Measurements from ENCODE around the gene ORMDL2. TPM values are rescaled to one million over a fixed set of nuclear protein-coding genes. Genes with fewer than 3 reads are reported as not detected.

ORMDL2 gene
- total RNA-seq, 1 donor from 2014 or later = 58.6 TPM

Other genes with a start within 250 kb of the ORMDL2 start
- gene OR2AP1, start 245.6 kb upstream of the ORMDL2 start, total RNA-seq = 0.11 TPM in 1 of 2 replicates, not detected in the other
- not detected in 2 replicates for gene OR10P1, start 181.1 kb upstream of the ORMDL2 start, total RNA-seq
- gene ITGA7, start 110.1 kb upstream of the ORMDL2 start, total RNA-seq = 0.94 and 1.9 TPM in 2 replicates
- 72.3 and 73.9 TPM in 2 replicates for gene BLOC1S1, start 102.0 kb upstream of the ORMDL2 start, total RNA-seq
- 6.5 and 8.1 TPM in 2 replicates for gene RDH5, start 97.6 kb upstream of the ORMDL2 start, total RNA-seq
- 230 and 236 TPM in 2 replicates for gene CD63, start 89.0 kb upstream of the ORMDL2 start, total RNA-seq
- gene GDF11, start 74.9 kb upstream of the ORMDL2 start, total RNA-seq = 15.3 and 15.4 TPM in 2 replicates
- 78.3 and 82.2 TPM in 2 replicates for gene SARNP, start 317 bp upstream of the ORMDL2 start, total RNA-seq
- 34.8 and 35.2 TPM in 2 replicates for gene DNAJC14, start 11.5 kb downstream of the ORMDL2 start, total RNA-seq
- gene MMP19, start 24.9 kb downstream of the ORMDL2 start, total RNA-seq = not detected in 2 replicates
- 37.5 and 43.4 TPM in 2 replicates for gene PYM1, start 109.9 kb downstream of the ORMDL2 start, total RNA-seq
- gene DGKA, start 113.1 kb downstream of the ORMDL2 start, total RNA-seq = 218 and 242 TPM in 2 replicates
- 0.32 and 0.37 TPM in 2 replicates for gene PMEL, start 148.0 kb downstream of the ORMDL2 start, total RNA-seq
- 116 and 121 TPM in 2 replicates for gene CDK2, start 148.8 kb downstream of the ORMDL2 start, total RNA-seq
- gene RAB5B, start 156.0 kb downstream of the ORMDL2 start, total RNA-seq = 47.9 and 51.0 TPM in 2 replicates
- gene SUOX, start 179.2 kb downstream of the ORMDL2 start, total RNA-seq = 19.9 and 21.2 TPM in 2 replicates
- 34.8 and 35.5 TPM in 2 replicates for gene IKZF4, start 203.0 kb downstream of the ORMDL2 start, total RNA-seq
- gene RPS26, start 223.9 kb downstream of the ORMDL2 start, total RNA-seq = 43.9 and 45.2 TPM in 2 replicates

Data from activated T-helper 2 cell treated with anti-CD3 and anti-CD28 coated beads, Interferon-gamma antibody, Interleukin-2, Interleukin-4, amounts not matched to agents 10 μg/mL and 5 μg/mL and 100 μg/mL, durations not matched to agents 14 hours and 24 hours and 36 hours (primary cell).